SU-DHL-6 (cell line): ENCODE data around the gene SLFNL1.

Source experiments
- H2AFZ ChIP-seq: fragments of 200-600 bp; sonication (generic); 2 replicates; pipeline ENCODE4 v1.6.1; 2014; ENCODE audit warnings: low read depth, mild to moderate bottlenecking, moderate library complexity, mixed read lengths, antibody characterized with exemption, low read length; ENCODE audit not compliant: severe bottlenecking
- H3F3A ChIP-seq: fragments of 200-600 bp; shearing (Covaris generic); 2 replicates; pipeline ENCODE4 v1.6.0; 2016; ENCODE audit warnings: antibody characterized with exemption, mild to moderate bottlenecking; ENCODE audit not compliant: insufficient read depth
- H3K27ac ChIP-seq: fragments of 200-600 bp; sonication (generic); 2 replicates; pipeline ENCODE4 v1.5.1; 2016; ENCODE audit warnings: low read depth, mild to moderate bottlenecking, low read length, moderate library complexity, mixed read lengths
- H3K27me3 ChIP-seq: fragments of 200-600 bp; sonication (generic), shearing (Covaris generic); 2 replicates; pipeline ENCODE4 v1.6.0; 2014; ENCODE audit warnings: mild to moderate bottlenecking, low read length
- H3K36me3 ChIP-seq: fragments of 200-600 bp; sonication (generic); 2 replicates; pipeline ENCODE4 v1.6.1; 2014; ENCODE audit warnings: mild to moderate bottlenecking, low read length, mixed read lengths
- H3K4me2 ChIP-seq: fragments of 300-600, 200-600 bp; shearing (Covaris generic), sonication (generic); 2 replicates; pipeline ENCODE4 v1.6.0; 2014; ENCODE audit warnings: low read length, low read depth, mild to moderate bottlenecking; ENCODE audit not compliant: poor library complexity, severe bottlenecking
- H3K4me3 ChIP-seq: fragments of 200-600 bp; sonication (generic); 2 replicates; pipeline ENCODE4 v1.5.1; 2014; ENCODE audit warnings: antibody characterized with exemption, low read length, mild to moderate bottlenecking, mixed read lengths; ENCODE audit not compliant: insufficient read depth, poor library complexity, severe bottlenecking
- H3K79me2 ChIP-seq: fragments of 200-600 bp; sonication (generic); 2 replicates; pipeline ENCODE4 v1.6.1; 2014; ENCODE audit warnings: mild to moderate bottlenecking, low read length, moderate library complexity; ENCODE audit not compliant: insufficient read depth
- H3K9ac ChIP-seq: fragments of 200-600 bp; sonication (generic); 2 replicates; pipeline ENCODE4 v1.7.0; 2014; ENCODE audit warnings: mild to moderate bottlenecking, low read length
- H3K9me2 ChIP-seq: fragments of 200-600 bp; sonication (generic); replicated peaks from 2 replicates; pipeline ENCODE4 v1.6.1; 2014; ENCODE audit warnings: low read length; ENCODE audit not compliant: insufficient read depth
- H3K9me3 ChIP-seq: fragments of 200-600 bp; sonication (generic); 2 replicates; pipeline ENCODE4 v1.6.1; 2014; ENCODE audit warnings: low read length, mixed read lengths; ENCODE audit not compliant: insufficient read depth
- H4K20me1 ChIP-seq: fragments of 200-600 bp; sonication (generic); 2 replicates; pipeline ENCODE4 v1.6.1; 2014; ENCODE audit warnings: low read depth, mild to moderate bottlenecking, antibody characterized with exemption, low read length, moderate library complexity, mixed read lengths
- EZH2phosphoT487 ChIP-seq: fragments of 200-600 bp; sonication (generic), shearing (Covaris generic); conservative IDR thresholded peaks from 2 replicates; pipeline ENCODE4 v1.6.1; 2018; ENCODE audit warnings: mild to moderate bottlenecking, antibody characterized with exemption, low read length, moderate library complexity, mixed read lengths
- TF ChIP-seq, protein P1 (sequence below): fragments of 200-600 bp; sonication (generic); IDR thresholded peaks from one replicate; pipeline ENCODE4 v1.5.1; 2017; ENCODE audit warnings: antibody characterized with exemption, mild to moderate bottlenecking, low read length, moderate library complexity; ENCODE audit not compliant: insufficient read depth, poor library complexity, severe bottlenecking

Gene SLFNL1

DNA sequence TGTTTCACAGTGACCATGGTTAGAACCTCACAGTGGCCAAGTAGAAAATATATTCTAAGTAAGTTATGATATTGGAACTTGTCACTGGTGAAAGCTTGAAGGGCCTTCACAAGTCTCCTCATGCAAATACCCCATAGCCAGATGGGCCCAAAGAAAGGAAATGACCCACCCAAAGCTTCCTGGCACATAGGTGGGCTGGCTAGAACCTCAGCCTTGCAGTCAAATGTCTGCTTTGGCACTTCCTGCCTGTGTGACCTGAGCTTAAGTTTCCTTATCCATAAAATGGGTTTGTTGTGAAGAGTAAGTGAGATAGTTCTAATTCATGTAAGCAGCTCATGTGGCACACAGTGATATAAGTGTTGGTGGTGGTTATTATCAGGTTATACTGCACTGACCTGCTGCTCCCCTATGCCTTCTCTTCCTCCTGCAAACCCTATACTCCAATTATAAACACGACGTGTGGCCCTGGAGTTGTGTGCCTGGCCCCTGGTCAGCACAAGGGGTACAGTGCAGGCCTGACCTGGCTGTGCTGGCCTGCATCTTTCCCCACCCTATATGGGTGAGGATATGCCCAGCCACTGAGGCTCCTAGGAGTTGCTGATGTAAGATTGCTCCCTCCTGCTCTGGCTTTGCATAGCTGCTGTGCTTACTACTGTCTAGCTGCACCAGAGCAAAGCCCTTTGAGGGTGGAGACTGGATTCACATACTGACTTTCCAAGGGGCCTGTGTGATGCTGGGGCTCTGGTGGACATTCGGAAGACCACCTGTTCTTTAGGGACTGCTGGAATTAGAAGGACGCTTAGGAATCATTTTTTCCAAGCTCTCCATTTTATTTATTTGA, 4.7 kb upstream of the SLFNL1 start:
- no peak for TF ChIP-seq EZH2phosphoT487
- TF ChIP-seq, protein P1, sequence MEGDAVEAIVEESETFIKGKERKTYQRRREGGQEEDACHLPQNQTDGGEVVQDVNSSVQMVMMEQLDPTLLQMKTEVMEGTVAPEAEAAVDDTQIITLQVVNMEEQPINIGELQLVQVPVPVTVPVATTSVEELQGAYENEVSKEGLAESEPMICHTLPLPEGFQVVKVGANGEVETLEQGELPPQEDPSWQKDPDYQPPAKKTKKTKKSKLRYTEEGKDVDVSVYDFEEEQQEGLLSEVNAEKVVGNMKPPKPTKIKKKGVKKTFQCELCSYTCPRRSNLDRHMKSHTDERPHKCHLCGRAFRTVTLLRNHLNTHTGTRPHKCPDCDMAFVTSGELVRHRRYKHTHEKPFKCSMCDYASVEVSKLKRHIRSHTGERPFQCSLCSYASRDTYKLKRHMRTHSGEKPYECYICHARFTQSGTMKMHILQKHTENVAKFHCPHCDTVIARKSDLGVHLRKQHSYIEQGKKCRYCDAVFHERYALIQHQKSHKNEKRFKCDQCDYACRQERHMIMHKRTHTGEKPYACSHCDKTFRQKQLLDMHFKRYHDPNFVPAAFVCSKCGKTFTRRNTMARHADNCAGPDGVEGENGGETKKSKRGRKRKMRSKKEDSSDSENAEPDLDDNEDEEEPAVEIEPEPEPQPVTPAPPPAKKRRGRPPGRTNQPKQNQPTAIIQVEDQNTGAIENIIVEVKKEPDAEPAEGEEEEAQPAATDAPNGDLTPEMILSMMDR: no peak
- no peaks in the 10 kb centered on the region for H3K36me3 ChIP-seq
- no peaks in the 10 kb centered on the region for H3K9me3 ChIP-seq

DNA sequence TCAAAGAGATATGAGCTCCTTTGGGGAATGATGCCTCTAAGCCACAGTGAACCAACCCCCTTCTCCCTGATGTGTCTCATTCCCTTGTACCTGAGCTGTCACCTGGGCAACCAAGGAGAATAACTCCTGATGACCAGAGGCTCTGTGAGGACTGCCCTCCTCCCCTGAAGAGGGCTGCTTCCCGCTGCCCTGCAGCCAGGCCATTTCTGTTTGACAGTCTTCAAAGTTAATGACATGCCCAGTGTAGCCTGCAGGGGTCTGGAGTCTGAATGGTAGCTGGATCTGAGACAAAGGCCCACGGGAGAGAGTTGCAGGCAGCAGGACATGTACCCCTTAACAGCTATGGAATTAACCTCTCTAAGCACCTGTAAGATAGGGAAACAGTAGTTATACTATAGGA, 3.4 kb upstream of the SLFNL1 start:
- Histone ChIP-seq H2AFZ (no peak overlapping the region), H3F3A (no peaks in the 10 kb centered on the region; the same call in 1 of the 2 replicates), H3K27ac (no peak overlapping the region), H4K20me1 (no peaks in the 10 kb centered on the region), H3K36me3 (no peaks in the 10 kb centered on the region), H3K9me3 (no peaks in the 10 kb centered on the region), H3K4me2 (no peak overlapping the region), H3K9ac (no peak overlapping the region), H3K27me3 (no peaks in the 10 kb centered on the region), H3K79me2 (no peaks in the 10 kb centered on the region), H3K9me2 (no peaks in the 10 kb centered on the region), H3K4me3 (no peak overlapping the region)
- no peak for TF ChIP-seq EZH2phosphoT487
- TF ChIP-seq, protein P1: no peak

More for the DNA sequence above, 4.7 kb upstream of the SLFNL1 start:
- no peak overlapping the region for H3K4me2 ChIP-seq
- no peaks in the 10 kb centered on the region for H3K27me3 ChIP-seq
- no peak overlapping the region for H3K27ac ChIP-seq
- H2AFZ ChIP-seq: no peak overlapping the region
- H3K9ac ChIP-seq: no peak overlapping the region
- no peak overlapping the region for H3K4me3 ChIP-seq
- H3K9me2 ChIP-seq: no peaks in the 10 kb centered on the region
- no peaks in the 10 kb centered on the region; the same call in 1 of the 2 replicates for H3F3A ChIP-seq
- H4K20me1 ChIP-seq: no peaks in the 10 kb centered on the region
- no peaks in the 10 kb centered on the region for H3K79me2 ChIP-seq

DNA sequence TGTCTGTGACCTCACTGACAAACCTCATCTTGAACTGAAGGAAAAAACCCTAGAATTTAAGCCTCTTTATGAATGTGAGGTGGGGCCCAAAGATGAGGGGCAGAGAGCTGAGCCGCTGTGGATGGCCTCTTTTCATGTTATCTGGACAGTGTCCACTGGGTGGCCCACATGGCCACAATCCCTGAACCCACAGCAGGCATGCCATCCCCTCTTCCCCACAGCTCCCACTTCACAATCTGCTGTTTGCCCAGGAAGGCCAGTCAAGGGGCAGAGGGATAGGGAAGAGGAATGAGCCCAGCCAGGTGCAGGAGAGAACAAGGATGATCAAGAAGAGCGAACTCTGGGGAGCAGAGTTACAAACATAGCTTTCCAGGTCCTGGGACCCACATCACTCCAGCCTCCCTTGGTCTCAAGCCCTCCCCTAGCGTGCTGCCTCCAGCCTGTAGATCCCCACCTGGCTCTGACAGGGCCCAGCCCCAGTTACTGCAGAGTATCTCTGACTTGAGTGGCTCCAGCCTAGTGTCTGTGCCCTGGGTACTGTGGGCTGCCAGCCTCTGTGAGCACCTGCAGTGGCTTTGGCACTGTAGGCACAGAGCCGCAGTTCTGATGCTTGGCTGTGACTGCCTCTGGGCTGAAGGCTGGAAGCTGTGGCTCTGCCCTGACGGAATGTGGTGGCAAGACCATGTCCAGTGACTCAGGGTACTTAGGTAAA, 1.9 kb upstream of the SLFNL1 start:
- no peak overlapping the region for H3K27ac ChIP-seq
- H3K79me2 ChIP-seq: no peaks in the 10 kb centered on the region
- H3K4me2 ChIP-seq: no peak overlapping the region
- no peaks in the 10 kb centered on the region for H3K9me3 ChIP-seq
- H3F3A ChIP-seq: no peaks in the 10 kb centered on the region; the same call in 1 of the 2 replicates
- TF ChIP-seq, protein P1: no peak
- no peak for TF ChIP-seq EZH2phosphoT487
- H3K27me3 ChIP-seq: no peaks in the 10 kb centered on the region
- H3K4me3 ChIP-seq: no peak overlapping the region
- no peak overlapping the region for H2AFZ ChIP-seq
- no peaks in the 10 kb centered on the region for H3K9me2 ChIP-seq
- no peaks in the 10 kb centered on the region for H4K20me1 ChIP-seq
- H3K36me3 ChIP-seq: no peaks in the 10 kb centered on the region
- no peak overlapping the region for H3K9ac ChIP-seq
